HG02852 (cell line): Measurements from ENCODE around the gene GRK4.

Source experiments
- ATAC-seq: cut with Tn5 transposase; IDR thresholded peaks from one replicate; pipeline ENCODE4 v1.9.1; 2021; ENCODE audit warnings: mild to moderate bottlenecking, moderate library complexity; ENCODE audit not compliant: unreplicated experiment

GRK4 gene

GRCh38 chr4:3010998-3011397, 47.6 kb downstream of the GRK4 start:
- no peak for ATAC-seq

GRCh38 chr4:3011456-3012220, 48.3 kb downstream of the GRK4 start:
- no peak for ATAC-seq

GRCh38 chr4:3013323-3013722, 50.0 kb downstream of the GRK4 start:
- ATAC-seq, result no peak

- ATAC-seq, result peak; percentile 78
Observed at GRCh38 chr4:3013839-3014350, 50.5 kb downstream of the GRK4 start.

- ATAC-seq, result no peak
Observed at GRCh38 chr4:3016961-3017360, 53.6 kb downstream of the GRK4 start.

GRCh38 chr4:3017504-3017903, 54.1 kb downstream of the GRK4 start:
- no peak for ATAC-seq

- ATAC-seq, result no peak
Observed at GRCh38 chr4:3019145-3019846, 55.9 kb downstream of the GRK4 start.

- no peak for ATAC-seq
Observed at GRCh38 chr4:3021127-3021526, 57.8 kb downstream of the GRK4 start.

GRCh38 chr4:3021627-3022026, 58.3 kb downstream of the GRK4 start:
- peak; percentile 51 for ATAC-seq

GRCh38 chr4:3022112-3022511, 58.7 kb downstream of the GRK4 start:
- no peak for ATAC-seq

GRCh38 chr4:3022651-3023050, 59.3 kb downstream of the GRK4 start:
- ATAC-seq, result no peak

GRCh38 chr4:3025881-3026280, 62.5 kb downstream of the GRK4 start:
- ATAC-seq, result no peak

- no peak for ATAC-seq
Observed at GRCh38 chr4:3026540-3026939, 63.2 kb downstream of the GRK4 start.

GRCh38 chr4:3029464-3029863, 66.1 kb downstream of the GRK4 start:
- ATAC-seq, result no peak

- no peak for ATAC-seq
Observed at GRCh38 chr4:3030566-3031356, 67.4 kb downstream of the GRK4 start.

GRCh38 chr4:3031357-3032082, 68.1 kb downstream of the GRK4 start:
- no peak for ATAC-seq

- no peak for ATAC-seq
Observed at GRCh38 chr4:3034231-3034630, 70.9 kb downstream of the GRK4 start.

GRCh38 chr4:3035249-3035648, 71.9 kb downstream of the GRK4 start:
- no peak for ATAC-seq

- ATAC-seq, result no peak
Observed at GRCh38 chr4:3035674-3036073, 72.3 kb downstream of the GRK4 start.

GRCh38 chr4:3036131-3036952, 73.0 kb downstream of the GRK4 start:
- no peak for ATAC-seq
